OCI-LY1 (cell line): ENCODE measurements around the gene DLAT.

Experiments used
- H2AFZ ChIP-seq: fragments of 200-600 bp; sonication (generic), shearing (Covaris generic); 2 replicates; pipeline ENCODE4 v1.6.0; 2014; ENCODE audit warnings: antibody characterized with exemption, mild to moderate bottlenecking, low read length
- H3F3A ChIP-seq: fragments of 200-600 bp; sonication (generic), shearing (Covaris generic); 2 replicates; pipeline ENCODE4 v1.6.0; 2014; ENCODE audit warnings: mild to moderate bottlenecking, antibody characterized with exemption, low read length, moderate library complexity; ENCODE audit not compliant: insufficient read depth
- H3K27ac ChIP-seq: fragments of 200-600 bp; sonication (generic); 2 replicates; pipeline ENCODE4 v1.5.1; 2014; ENCODE audit warnings: low read length, mixed run types, mild to moderate bottlenecking, low read depth; ENCODE audit not compliant: poor library complexity, severe bottlenecking
- H3K27me3 ChIP-seq: fragments of 200-600 bp; sonication (generic); 2 replicates; pipeline ENCODE4 v1.6.0; 2014; ENCODE audit warnings: antibody characterized with exemption, mild to moderate bottlenecking, low read length, moderate library complexity; ENCODE audit not compliant: insufficient read depth
- H3K36me3 ChIP-seq: fragments of 200-600 bp; sonication (generic); 2 replicates; pipeline ENCODE4 v1.6.1; 2014; ENCODE audit warnings: mild to moderate bottlenecking, antibody characterized with exemption, low read length, moderate library complexity, mixed read lengths; ENCODE audit not compliant: insufficient read depth
- H3K4me1 ChIP-seq: fragments of 200-600 bp; sonication (generic); 2 replicates; pipeline ENCODE4 v1.5.1; 2014; ENCODE audit warnings: mild to moderate bottlenecking, low read length, moderate library complexity; ENCODE audit not compliant: insufficient read depth, severe bottlenecking
- H3K4me2 ChIP-seq: fragments of 200-600 bp; sonication (generic), shearing (Covaris generic); 2 replicates; pipeline ENCODE4 v1.6.1; 2014; ENCODE audit warnings: low read length
- H3K4me3 ChIP-seq: fragments of 200-600 bp; sonication (generic); 2 replicates; pipeline ENCODE4 v1.5.1; 2014; ENCODE audit warnings: low read length, low read depth, mild to moderate bottlenecking, mixed read lengths; ENCODE audit not compliant: poor library complexity, severe bottlenecking
- H3K79me2 ChIP-seq: fragments of 200-600 bp; shearing (Covaris generic); 2 replicates; pipeline ENCODE4 v1.6.1; 2016; ENCODE audit warnings: mixed run types, low read length, mixed read lengths; ENCODE audit not compliant: insufficient read depth
- H3K9ac ChIP-seq: fragments of 200-600 bp; sonication (generic), shearing (Covaris generic); 2 replicates; pipeline ENCODE4 v1.6.1; 2014; ENCODE audit warnings: mild to moderate bottlenecking, low read length, mixed read lengths
- H3K9me2 ChIP-seq: fragments of 200-600 bp; sonication (generic), shearing (Covaris generic); 2 replicates; pipeline ENCODE4 v1.6.1; 2014; ENCODE audit warnings: low read depth, mild to moderate bottlenecking, low read length, mixed read lengths
- H3K9me3 ChIP-seq: fragments of 200-600 bp; shearing (Covaris generic); 2 replicates; pipeline ENCODE4 v1.6.1; 2014; ENCODE audit warnings: low read length, mixed read lengths
- H4K20me1 ChIP-seq: fragments of 200-600 bp; sonication (generic), shearing (Covaris generic); 2 replicates; pipeline ENCODE4 v1.6.0; 2016; ENCODE audit warnings: mild to moderate bottlenecking, low read length; ENCODE audit not compliant: insufficient read depth
- CTCF ChIP-seq: fragments of 200-600 bp; sonication (generic), shearing (Covaris generic); IDR thresholded peaks from 2 replicates; pipeline ENCODE4 v1.5.1; 2017; ENCODE audit warnings: mild to moderate bottlenecking, antibody characterized with exemption, low read length, moderate library complexity, mixed read lengths
- EZH2 ChIP-seq: fragments of 200-600 bp; sonication (generic), shearing (Covaris generic); IDR thresholded peaks from 2 replicates; pipeline ENCODE4 v1.8.0; 2017; ENCODE audit warnings: borderline replicate concordance, mixed run types, mild to moderate bottlenecking, antibody characterized with exemption, low read length, moderate library complexity, mixed read lengths

DLAT gene

GRCh38 chr11:112057170-112057569, 32.0 kb downstream of the DLAT start:
- Histone ChIP-seq H3K27ac (no peak overlapping the region), H3K9me3 (no peaks in the 10 kb centered on the region), H3F3A (no peaks in the 10 kb centered on the region), H3K36me3 (peaks cover 84% of the 10 kb centered on the region), H3K4me2 (no peak overlapping the region), H2AFZ (no peak overlapping the region), H3K9ac (no peak overlapping the region), H3K9me2 (no peaks in the 10 kb centered on the region), H4K20me1 (no peaks in the 10 kb centered on the region), H3K4me3 (no peak overlapping the region), H3K79me2 (no peaks in the 10 kb centered on the region), H3K27me3 (no peaks in the 10 kb centered on the region), H3K4me1 (no peaks in the 10 kb centered on the region)
- no peak for TF ChIP-seq CTCF
- TF ChIP-seq EZH2 = no peak

DNA sequence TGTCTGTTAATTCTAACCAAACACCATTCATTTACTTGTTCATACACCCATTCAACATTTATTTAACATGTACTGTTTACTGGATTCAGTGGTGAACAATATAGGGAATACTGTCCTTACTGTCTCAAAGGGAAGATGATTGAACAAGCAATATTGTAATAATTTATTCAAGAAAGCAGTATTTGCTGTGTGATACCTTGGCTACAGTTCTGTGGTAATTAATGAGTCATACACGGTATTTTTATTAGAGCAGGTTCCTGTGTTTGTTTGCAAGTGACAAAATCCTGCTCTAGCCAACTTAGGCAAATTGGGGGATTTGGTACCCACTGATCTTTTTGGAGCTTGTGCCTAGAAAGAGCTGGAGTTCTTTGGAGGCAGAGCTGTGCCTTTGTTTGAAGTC, 32.9 kb downstream of the DLAT start:
- H3K27ac ChIP-seq = no peak overlapping the region
- no peaks in the 10 kb centered on the region for H3F3A ChIP-seq
- H3K9me2 ChIP-seq = no peaks in the 10 kb centered on the region
- no peaks in the 10 kb centered on the region for H3K79me2 ChIP-seq
- H3K4me1 ChIP-seq = no peaks in the 10 kb centered on the region
- no peak overlapping the region for H3K9ac ChIP-seq
- H3K27me3 ChIP-seq = no peaks in the 10 kb centered on the region
- H3K36me3 ChIP-seq = peaks cover 84% of the 10 kb centered on the region
- H3K4me3 ChIP-seq = no peak overlapping the region
- H4K20me1 ChIP-seq = no peaks in the 10 kb centered on the region
- H3K4me2 ChIP-seq = no peak overlapping the region
- no peak for TF ChIP-seq CTCF
- TF ChIP-seq EZH2 = no peak
- no peak overlapping the region for H2AFZ ChIP-seq
- H3K9me3 ChIP-seq = no peaks in the 10 kb centered on the region

DNA sequence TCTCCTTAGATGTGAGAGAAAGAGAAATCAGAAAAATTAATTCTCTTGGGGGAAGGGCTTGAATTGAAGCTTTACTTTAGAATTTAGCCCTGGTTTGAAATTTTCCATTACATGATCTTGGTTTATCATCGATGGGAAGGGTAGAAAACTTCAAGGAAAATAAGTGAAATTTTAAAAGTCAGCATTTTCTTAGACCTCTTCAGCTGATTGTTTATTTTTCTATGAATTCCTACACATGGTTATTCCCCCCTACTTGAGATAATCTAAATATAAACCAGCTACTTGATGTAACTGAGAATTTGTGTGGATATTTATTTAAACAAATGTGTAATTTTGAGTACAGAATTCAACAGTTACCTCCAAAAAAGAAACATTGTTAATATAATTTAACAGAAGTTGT, 37.7 kb downstream of the DLAT start:
- no peak overlapping the region for H3K9ac ChIP-seq
- H3K27ac ChIP-seq = no peak overlapping the region
- no peaks in the 10 kb centered on the region for H3K9me3 ChIP-seq
- H3K4me3 ChIP-seq = no peak overlapping the region
- H3K4me2 ChIP-seq = no peak overlapping the region
- H3K79me2 ChIP-seq = no peaks in the 10 kb centered on the region
- H3K9me2 ChIP-seq = no peaks in the 10 kb centered on the region
- H4K20me1 ChIP-seq = no peaks in the 10 kb centered on the region
- H3K4me1 ChIP-seq = no peaks in the 10 kb centered on the region
- H2AFZ ChIP-seq = no peak overlapping the region
- H3K27me3 ChIP-seq = no peaks in the 10 kb centered on the region
- peaks cover 59% of the 10 kb centered on the region for H3K36me3 ChIP-seq
- H3F3A ChIP-seq = no peaks in the 10 kb centered on the region
- TF ChIP-seq EZH2 (no peak), CTCF (no peak)
